Loucy (cell line): ENCODE results near the gene SFMBT2.

Source experiments
- H2AFZ ChIP-seq: fragments of 200-600 bp; sonication (generic); 2 replicates; pipeline ENCODE4 v1.6.0; 2016; ENCODE audit warnings: antibody characterized with exemption, mild to moderate bottlenecking, low read length, moderate library complexity
- H3F3A ChIP-seq: fragments of 200-600 bp; 2 replicates; pipeline ENCODE4 v1.6.0; 2016; ENCODE audit warnings: antibody characterized with exemption, low read depth, mild to moderate bottlenecking
- H3K27me3 ChIP-seq: fragments of 200-600 bp; sonication (generic); 2 replicates; pipeline ENCODE4 v1.6.1; 2014; ENCODE audit warnings: low read length, mild to moderate bottlenecking; ENCODE audit not compliant: insufficient read depth, poor library complexity, severe bottlenecking
- H3K36me3 ChIP-seq: fragments of 200-600 bp; sonication (generic); 2 replicates; pipeline ENCODE4 v1.6.1; 2016; ENCODE audit warnings: low read length; ENCODE audit not compliant: insufficient read depth
- H3K4me1 ChIP-seq: fragments of 200-600 bp; sonication (generic); 2 replicates; pipeline ENCODE4 v1.5.1; 2014; ENCODE audit warnings: low read length, mild to moderate bottlenecking; ENCODE audit not compliant: insufficient read depth, poor library complexity, severe bottlenecking
- H3K4me2 ChIP-seq: fragments of 200-600 bp; sonication (generic); 2 replicates; pipeline ENCODE4 v1.6.0; 2014; ENCODE audit warnings: antibody characterized with exemption, low read length, low read depth, mild to moderate bottlenecking; ENCODE audit not compliant: poor library complexity, severe bottlenecking
- H3K4me3 ChIP-seq: fragments of 200-600 bp; sonication (generic); 2 replicates; pipeline ENCODE4 v1.5.1; 2014; ENCODE audit warnings: low read length, mild to moderate bottlenecking, mixed read lengths; ENCODE audit not compliant: poor library complexity, severe bottlenecking
- H3K79me2 ChIP-seq: fragments of 200-600 bp; sonication (generic); 2 replicates; pipeline ENCODE4 v1.6.1; 2014; ENCODE audit warnings: low read length; ENCODE audit not compliant: insufficient read depth
- H3K9ac ChIP-seq: fragments of 200-600 bp; sonication (generic); 2 replicates; pipeline ENCODE4 v1.6.0; 2014; ENCODE audit warnings: mild to moderate bottlenecking, low read depth, low read length, moderate library complexity; ENCODE audit not compliant: poor library complexity, severe bottlenecking
- H3K9me2 ChIP-seq: fragments of 200-600 bp; sonication (generic); replicated peaks from 2 replicates; pipeline ENCODE4 v1.6.1; 2016; ENCODE audit warnings: low read depth, low read length, mixed read lengths
- H3K9me3 ChIP-seq: fragments of 200-600 bp; sonication (generic); 2 replicates; pipeline ENCODE4 v1.6.1; 2014; ENCODE audit warnings: mild to moderate bottlenecking, antibody characterized with exemption, low read length, low read depth; ENCODE audit not compliant: insufficient read depth
- H4K20me1 ChIP-seq: fragments of 200-600 bp; sonication (generic); 2 replicates; pipeline ENCODE4 v1.6.0; 2014; ENCODE audit warnings: antibody characterized with exemption, low read length, mild to moderate bottlenecking; ENCODE audit not compliant: insufficient read depth, poor library complexity, severe bottlenecking
- EZH2phosphoT487 ChIP-seq: fragments of 200-600 bp; IDR thresholded peaks from 2 replicates; pipeline ENCODE4 v1.6.1; 2018; ENCODE audit warnings: antibody characterized with exemption, mild to moderate bottlenecking, moderate library complexity, borderline replicate concordance
- TF ChIP-seq, protein P1 (sequence below): fragments of 200-600 bp; sonication (generic); conservative IDR thresholded peaks from 2 replicates; pipeline ENCODE4 v1.5.1; 2014; ENCODE audit warnings: mild to moderate bottlenecking, antibody characterized with exemption, low read length

SFMBT2 gene

DNA sequence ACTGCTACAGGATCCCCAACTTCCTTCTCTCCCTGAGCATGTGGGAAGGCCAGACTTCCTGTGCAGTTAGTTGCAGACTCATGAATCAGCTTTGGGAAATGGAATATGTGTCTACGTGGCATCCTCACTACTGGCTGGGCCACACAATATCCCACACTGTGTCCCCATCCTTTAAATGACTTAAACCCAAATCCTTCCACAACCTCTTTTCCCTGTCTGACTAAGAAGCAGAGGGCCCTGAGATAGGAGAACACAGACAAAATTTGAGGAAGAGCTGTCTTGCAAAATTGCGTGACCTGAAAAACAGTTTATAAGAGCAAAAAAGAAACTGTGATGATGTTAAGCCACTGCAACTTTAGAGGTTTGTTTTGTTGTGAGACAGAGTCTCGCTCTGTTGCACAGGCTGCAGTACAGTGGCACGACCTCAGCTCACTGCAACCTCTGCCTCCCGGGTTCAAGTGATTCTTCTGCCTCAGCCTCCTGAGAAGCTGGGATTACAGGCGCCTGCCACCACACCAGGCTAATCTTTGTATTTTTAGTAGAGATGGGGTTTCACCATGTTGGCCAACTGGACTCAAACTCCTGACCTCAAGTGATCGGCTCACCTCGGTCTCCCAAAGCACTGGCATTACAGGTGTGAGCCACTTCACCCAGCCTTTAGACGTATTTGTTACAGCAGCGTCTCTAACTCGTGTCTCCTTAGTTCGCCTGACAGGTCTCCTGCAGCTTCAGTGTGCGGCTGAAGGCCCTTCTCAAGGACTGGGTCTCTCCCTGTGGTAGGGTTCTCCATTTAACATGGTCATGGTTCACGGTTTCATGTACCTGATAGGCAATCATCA, 46.9 kb upstream of the SFMBT2 start:
- Histone ChIP-seq H3K79me2 (no peaks in the 10 kb centered on the region), H3F3A (no peaks in the 10 kb centered on the region), H3K4me1 (no peaks in the 10 kb centered on the region), H3K4me3 (no peak overlapping the region), H3K9me3 (no peaks in the 10 kb centered on the region), H3K4me2 (no peak overlapping the region), H4K20me1 (no peaks in the 10 kb centered on the region), H2AFZ (no peak overlapping the region), H3K36me3 (no peaks in the 10 kb centered on the region), H3K27me3 (no peaks in the 10 kb centered on the region), H3K9me2 (no peaks in the 10 kb centered on the region), H3K9ac (no peak overlapping the region)
- TF ChIP-seq, protein P1, sequence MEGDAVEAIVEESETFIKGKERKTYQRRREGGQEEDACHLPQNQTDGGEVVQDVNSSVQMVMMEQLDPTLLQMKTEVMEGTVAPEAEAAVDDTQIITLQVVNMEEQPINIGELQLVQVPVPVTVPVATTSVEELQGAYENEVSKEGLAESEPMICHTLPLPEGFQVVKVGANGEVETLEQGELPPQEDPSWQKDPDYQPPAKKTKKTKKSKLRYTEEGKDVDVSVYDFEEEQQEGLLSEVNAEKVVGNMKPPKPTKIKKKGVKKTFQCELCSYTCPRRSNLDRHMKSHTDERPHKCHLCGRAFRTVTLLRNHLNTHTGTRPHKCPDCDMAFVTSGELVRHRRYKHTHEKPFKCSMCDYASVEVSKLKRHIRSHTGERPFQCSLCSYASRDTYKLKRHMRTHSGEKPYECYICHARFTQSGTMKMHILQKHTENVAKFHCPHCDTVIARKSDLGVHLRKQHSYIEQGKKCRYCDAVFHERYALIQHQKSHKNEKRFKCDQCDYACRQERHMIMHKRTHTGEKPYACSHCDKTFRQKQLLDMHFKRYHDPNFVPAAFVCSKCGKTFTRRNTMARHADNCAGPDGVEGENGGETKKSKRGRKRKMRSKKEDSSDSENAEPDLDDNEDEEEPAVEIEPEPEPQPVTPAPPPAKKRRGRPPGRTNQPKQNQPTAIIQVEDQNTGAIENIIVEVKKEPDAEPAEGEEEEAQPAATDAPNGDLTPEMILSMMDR, result no peak
- TF ChIP-seq EZH2phosphoT487, result no peak

DNA sequence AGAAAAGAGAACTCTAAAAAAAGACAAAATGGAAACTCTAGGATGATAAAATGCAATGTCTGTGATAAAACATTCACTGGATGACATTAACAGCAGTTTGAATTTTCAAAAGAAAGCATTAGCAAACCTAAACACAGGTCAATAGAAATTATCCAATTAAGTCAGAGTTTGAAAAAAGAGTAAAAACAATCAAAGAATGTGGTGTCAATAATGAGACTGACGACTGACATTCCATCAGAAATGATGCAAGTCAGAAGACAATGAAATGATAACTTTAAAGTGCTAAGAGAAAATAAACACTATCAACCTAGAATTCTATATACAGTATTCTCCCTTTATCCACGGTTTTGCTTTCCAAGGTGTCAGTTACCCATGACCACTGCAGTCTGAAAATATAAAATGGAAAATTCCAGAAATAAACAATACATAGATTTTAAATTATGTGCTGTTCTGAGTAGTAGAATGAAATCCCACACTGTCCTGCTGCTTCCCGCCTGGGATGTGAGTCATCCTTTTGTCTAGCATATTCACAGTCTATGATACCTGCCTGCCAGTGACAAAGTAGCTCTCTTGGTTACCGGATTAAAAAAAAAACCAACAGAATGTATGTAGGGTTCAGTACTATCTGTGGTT, 38.3 kb upstream of the SFMBT2 start:
- Histone ChIP-seq H2AFZ (no peak overlapping the region), H3K9me3 (peaks cover 8% of the 10 kb centered on the region; the same call in 1 of the 2 replicates), H3K79me2 (no peaks in the 10 kb centered on the region), H3K27me3 (no peaks in the 10 kb centered on the region), H3K4me3 (no peak overlapping the region), H4K20me1 (no peaks in the 10 kb centered on the region), H3K9ac (no peak overlapping the region), H3F3A (no peaks in the 10 kb centered on the region), H3K4me1 (no peaks in the 10 kb centered on the region), H3K4me2 (no peak overlapping the region), H3K9me2 (no peaks in the 10 kb centered on the region), H3K36me3 (no peaks in the 10 kb centered on the region)
- no peak for TF ChIP-seq EZH2phosphoT487
- TF ChIP-seq, protein P1, result no peak

DNA sequence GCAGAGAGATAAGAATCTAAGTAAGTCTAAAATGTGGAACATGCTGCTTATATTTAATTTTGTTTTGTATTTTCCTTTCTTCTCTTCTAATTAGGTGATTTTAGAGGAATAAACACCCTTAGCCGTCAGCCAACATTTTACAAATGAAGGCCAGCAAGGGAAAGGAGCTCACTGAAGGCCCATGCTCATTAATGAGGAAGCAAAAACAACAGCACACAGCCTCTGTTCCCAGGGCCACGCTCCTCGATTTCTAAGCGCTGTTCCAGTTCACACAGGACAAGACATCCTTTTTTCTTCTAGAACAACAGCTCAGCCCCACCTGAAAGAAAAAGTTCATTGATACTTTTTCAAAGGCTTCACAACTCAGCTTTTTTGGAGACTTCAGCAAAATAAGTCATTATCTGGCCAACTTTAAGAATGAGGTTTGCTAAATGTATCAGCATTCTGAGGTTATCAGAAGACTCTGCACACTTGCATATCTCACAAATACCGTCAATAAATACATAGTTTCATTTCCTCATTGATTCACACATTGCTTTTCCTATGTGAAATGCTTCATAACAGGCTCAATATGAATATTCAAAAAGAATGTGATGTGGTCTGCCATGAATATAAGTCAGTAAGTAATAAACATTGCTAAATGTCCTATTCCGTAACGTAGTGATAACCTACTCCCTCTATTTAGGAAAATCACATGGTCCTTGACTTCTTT, 34.8 kb upstream of the SFMBT2 start:
- Histone ChIP-seq H4K20me1 (no peaks in the 10 kb centered on the region), H3K9me3 (peaks cover 8% of the 10 kb centered on the region; the same call in 1 of the 2 replicates), H3K9ac (no peak overlapping the region), H3K36me3 (no peaks in the 10 kb centered on the region), H3K4me2 (no peak overlapping the region), H3K4me3 (no peak overlapping the region), H2AFZ (no peak overlapping the region), H3K9me2 (no peaks in the 10 kb centered on the region), H3K4me1 (no peaks in the 10 kb centered on the region), H3K79me2 (no peaks in the 10 kb centered on the region), H3K27me3 (no peaks in the 10 kb centered on the region), H3F3A (no peaks in the 10 kb centered on the region)
- no peak for TF ChIP-seq EZH2phosphoT487
- TF ChIP-seq, protein P1, result no peak
